Measurements from ENCODE around the gene MYLK.

- TF ChIP-seq CTCF (conservative IDR thresholded peaks at IDR 0.05; ENCODE audit: low read depth, low read length) (no peak), RAD21 (IDR thresholded peaks at IDR 0.05; ENCODE audit: low read length) (no peak), RFX5 (IDR thresholded peaks at IDR 0.05; ENCODE audit: low read depth, low read length) (no peak), RCOR1 (IDR thresholded peaks at IDR 0.05; ENCODE audit: insufficient replicate concordance, low read length) (no peak), CEBPB (IDR thresholded peaks at IDR 0.05; ENCODE audit: low read depth, low read length) (no peak), POLR2A (IDR thresholded peaks at IDR 0.05; ENCODE audit: low read depth, low read length) (no peak), USF2 (IDR thresholded peaks at IDR 0.05; ENCODE audit: low read depth, low read length) (no peak), FOS (IDR thresholded peaks at IDR 0.05; ENCODE audit: low read depth, low read length) (no peak), MAFK (IDR thresholded peaks at IDR 0.05; ENCODE audit: low read depth, low read length) (no peak), NFE2L2 (IDR thresholded peaks at IDR 0.05; ENCODE audit: low read depth, low read length) (no peak), SMC3 (IDR thresholded peaks at IDR 0.05; ENCODE audit: low read depth, low read length) (no peak), CHD1 (IDR thresholded peaks at IDR 0.05; ENCODE audit: low read depth, low read length) (no peak), MAZ (IDR thresholded peaks at IDR 0.05; ENCODE audit: borderline replicate concordance, low read depth, low read length) (no peak)
Observed at GRCh38 chr3:123706871-123707270, 177.3 kb downstream of the MYLK start.

All from IMR-90 (cell line).